ENCODE results near the gene REPS1. TPM values are rescaled to one million over a fixed set of nuclear protein-coding genes. Genes with fewer than 3 reads are reported as not detected.

The REPS1 gene
- total and polyA plus RNA-seq, 2 donors (not counting 1 experiment from before 2014, with no cell fraction given), result 38.1 to 57.1 TPM

- DNase-seq, result no peak
Measured at GRCh38 chr6:139014945-139015344, 26.9 kb upstream of the REPS1 start.

GRCh38 chr6:139013185-139013800 is 25.2 kb upstream of the REPS1 start:
- Histone ChIP-seq H4K20me1 (ENCODE audit: control insufficient read depth, insufficient read depth, low read length, poor library complexity, severe bottlenecking) (no peaks in the 10 kb centered on the region), H3K9me3 (ENCODE audit: control extremely low read depth in 1 of 3, control insufficient read depth in 2 of 3, insufficient read depth in 1 of 3, low read length in 2 of 3) (peaks cover 0 to 1% (median 0%) of the 10 kb centered on the region in 3 donors), H3K9ac (ENCODE audit: low read length) (no peak overlapping the region), H3K4me2 (replicated peaks; ENCODE audit: low read depth, low read length, poor library complexity, severe bottlenecking) (no peak overlapping the region), H3K4me1 (ENCODE audit: control insufficient read depth in 2 of 2, insufficient read depth in 2 of 2, low read length in 2 of 2) (peaks cover 14 to 17% of the 10 kb centered on the region in 2 donors), H3K79me2 (ENCODE audit: control insufficient read depth, insufficient read depth, low read length) (no peaks in the 10 kb centered on the region), H3K4me3 (ENCODE audit: control extremely low read depth in 1 of 5, extremely low read depth in 1 of 5, insufficient read depth in 1 of 5, low read depth in 2 of 5, low read length in 4 of 5) (no peak overlapping the region), H3K36me3 (replicated peaks in 1 of 2; ENCODE audit: control extremely low read depth in 1 of 2, control insufficient read depth in 1 of 2, extremely low read depth in 1 of 2, insufficient read depth in 2 of 2, low read length in 1 of 2) (no peaks in the 10 kb centered on the region), H3K27me3 (replicated peaks in 1 of 4; ENCODE audit: control extremely low read depth in 1 of 4, control insufficient read depth in 3 of 4, insufficient read depth in 4 of 4, low read length in 3 of 4) (no peaks in the 10 kb centered on the region), H2AFZ (ENCODE audit: insufficient read depth, low read depth, low read length, poor library complexity, severe bottlenecking) (no peak overlapping the region), H3K27ac (ENCODE audit: low read length in 2 of 2) (no peak overlapping the region)
- CTCF ChIA-PET, result no interaction called here
- intact Hi-C loops (cut with micrococcal nuclease), result no loop called here
- ATAC-seq (ENCODE audit: low read depth) (no peak), DNase-seq (no peak)
- H3K27me3 Mint-ChIP-seq, result peaks cover 4% of the 10 kb centered on the region
- POLR2A ChIA-PET, result no interaction called here
- H3K4me1 Mint-ChIP-seq, result peaks cover 20% of the 10 kb centered on the region
- 100% methylated on average over 4 of the region's 4 CpGs for WGBS (ENCODE audit: insufficient coverage)
- no peak for TF ChIP-seq EZH2 (IDR thresholded peaks at IDR 0.05; ENCODE audit: borderline replicate concordance, insufficient read depth, low read depth, low read length, poor library complexity, severe bottlenecking)
- TF ChIP-seq CTCF (IDR thresholded peaks at IDR 0.05), result no peak
- no peak overlapping the region for H3K4me3 Mint-ChIP-seq
- H3K9me3 Mint-ChIP-seq (ENCODE audit: insufficient read depth), result no peaks in the 10 kb centered on the region
- no peak overlapping the region for H3K27ac Mint-ChIP-seq

More at GRCh38 chr6:139014945-139015344, 26.9 kb upstream of the REPS1 start:
- Histone ChIP-seq H3K9ac (ENCODE audit: low read length) (no peak overlapping the region), H3K4me1 (ENCODE audit: control insufficient read depth in 2 of 2, insufficient read depth in 2 of 2, low read length in 2 of 2) (peaks cover 14 to 17% of the 10 kb centered on the region in 2 donors), H3K4me3 (ENCODE audit: control extremely low read depth in 1 of 5, extremely low read depth in 1 of 5, insufficient read depth in 1 of 5, low read depth in 2 of 5, low read length in 4 of 5) (no peak overlapping the region), H3K9me3 (ENCODE audit: control extremely low read depth in 1 of 3, control insufficient read depth in 2 of 3, insufficient read depth in 1 of 3, low read length in 2 of 3) (no peaks in the 10 kb centered on the region), H4K20me1 (ENCODE audit: control insufficient read depth, insufficient read depth, low read length, poor library complexity, severe bottlenecking) (no peaks in the 10 kb centered on the region), H3K79me2 (ENCODE audit: control insufficient read depth, insufficient read depth, low read length) (no peaks in the 10 kb centered on the region), H2AFZ (ENCODE audit: insufficient read depth, low read depth, low read length, poor library complexity, severe bottlenecking) (no peak overlapping the region), H3K4me2 (replicated peaks; ENCODE audit: low read depth, low read length, poor library complexity, severe bottlenecking) (no peak overlapping the region), H3K36me3 (replicated peaks in 1 of 2; ENCODE audit: control extremely low read depth in 1 of 2, control insufficient read depth in 1 of 2, extremely low read depth in 1 of 2, insufficient read depth in 2 of 2, low read length in 1 of 2) (no peaks in the 10 kb centered on the region), H3K27ac (ENCODE audit: low read length in 2 of 2) (no peak overlapping the region), H3K27me3 (replicated peaks in 1 of 4; ENCODE audit: control extremely low read depth in 1 of 4, control insufficient read depth in 3 of 4, insufficient read depth in 4 of 4, low read length in 3 of 4) (no peaks in the 10 kb centered on the region)
- ChIA-PET CTCF (no interaction called here), POLR2A (no interaction called here)
- no peak overlapping the region for H3K4me3 Mint-ChIP-seq
- no peaks in the 10 kb centered on the region for H3K9me3 Mint-ChIP-seq (ENCODE audit: insufficient read depth)
- no peak for TF ChIP-seq EZH2 (IDR thresholded peaks at IDR 0.05; ENCODE audit: borderline replicate concordance, insufficient read depth, low read depth, low read length, poor library complexity, severe bottlenecking)
- TF ChIP-seq CTCF (IDR thresholded peaks at IDR 0.05), result no peak
- peaks cover 4% of the 10 kb centered on the region for H3K27me3 Mint-ChIP-seq
- no peak overlapping the region for H3K27ac Mint-ChIP-seq
- peaks cover 20% of the 10 kb centered on the region for H3K4me1 Mint-ChIP-seq
- no CpG with 5 or more reads among the region's 3 CpGs for WGBS (ENCODE audit: insufficient coverage)
- intact Hi-C loops (cut with micrococcal nuclease), result no loop called here
- no peak for ATAC-seq (ENCODE audit: low read depth)
